Glutamatergic neuron (in vitro differentiated cells): ENCODE results near the gene PEPD. TPM values are rescaled to one million over a fixed set of nuclear protein-coding genes. Genes with fewer than 3 reads are reported as not detected.

Source experiments
- DNase-seq: peaks from one replicate; pipeline ENCODE4 v3.0.0; 2022
- H3K27ac Mint-ChIP-seq: one replicate; pipeline ENCODE4 v1.8.0; 2020; ENCODE audit warnings: mild to moderate bottlenecking, mixed read lengths, inconsistent platforms; ENCODE audit not compliant: unreplicated experiment
- H3K27me3 Mint-ChIP-seq: one replicate; pipeline ENCODE4 v1.8.0; 2020; ENCODE audit warnings: mild to moderate bottlenecking, moderate library complexity, mixed read lengths, inconsistent platforms; ENCODE audit not compliant: unreplicated experiment
- H3K36me3 Mint-ChIP-seq: one replicate; pipeline ENCODE4 v1.8.0; 2020; ENCODE audit warnings: mild to moderate bottlenecking, mixed read lengths, inconsistent platforms; ENCODE audit not compliant: unreplicated experiment
- H3K4me1 Mint-ChIP-seq: one replicate; pipeline ENCODE4 v1.8.0; 2020; ENCODE audit warnings: mild to moderate bottlenecking, low read depth, mixed read lengths, inconsistent platforms; ENCODE audit not compliant: unreplicated experiment
- H3K4me3 Mint-ChIP-seq: one replicate; pipeline ENCODE4 v1.8.0; 2020; ENCODE audit warnings: mild to moderate bottlenecking, mixed read lengths, inconsistent platforms; ENCODE audit not compliant: unreplicated experiment
- H3K9me3 Mint-ChIP-seq: one replicate; pipeline ENCODE4 v1.8.0; 2020; ENCODE audit warnings: mild to moderate bottlenecking, moderate library complexity, mixed read lengths, inconsistent platforms; ENCODE audit not compliant: unreplicated experiment
- total RNA-seq: library from RNA; stranded (reverse); fragmentation: NEBNext Ultra II Directional; extraction: Animal tissue kit (Norgen Biotek cat#: 25700); gene quantifications from one replicate; pipeline ENCODE4 v1.2.1, GENCODE V29; 2021; ENCODE audit not compliant: unreplicated experiment
- TF ChIP-seq, protein P1 (sequence below): fragments of 200-600 bp; sonication (generic); IDR thresholded peaks from one replicate; pipeline ENCODE4 v1.5.0; 2021; ENCODE audit not compliant: partially characterized antibody, unreplicated experiment

The PEPD gene
- total RNA-seq, 1 donor from 2014 or later: 93.3 TPM

DNA sequence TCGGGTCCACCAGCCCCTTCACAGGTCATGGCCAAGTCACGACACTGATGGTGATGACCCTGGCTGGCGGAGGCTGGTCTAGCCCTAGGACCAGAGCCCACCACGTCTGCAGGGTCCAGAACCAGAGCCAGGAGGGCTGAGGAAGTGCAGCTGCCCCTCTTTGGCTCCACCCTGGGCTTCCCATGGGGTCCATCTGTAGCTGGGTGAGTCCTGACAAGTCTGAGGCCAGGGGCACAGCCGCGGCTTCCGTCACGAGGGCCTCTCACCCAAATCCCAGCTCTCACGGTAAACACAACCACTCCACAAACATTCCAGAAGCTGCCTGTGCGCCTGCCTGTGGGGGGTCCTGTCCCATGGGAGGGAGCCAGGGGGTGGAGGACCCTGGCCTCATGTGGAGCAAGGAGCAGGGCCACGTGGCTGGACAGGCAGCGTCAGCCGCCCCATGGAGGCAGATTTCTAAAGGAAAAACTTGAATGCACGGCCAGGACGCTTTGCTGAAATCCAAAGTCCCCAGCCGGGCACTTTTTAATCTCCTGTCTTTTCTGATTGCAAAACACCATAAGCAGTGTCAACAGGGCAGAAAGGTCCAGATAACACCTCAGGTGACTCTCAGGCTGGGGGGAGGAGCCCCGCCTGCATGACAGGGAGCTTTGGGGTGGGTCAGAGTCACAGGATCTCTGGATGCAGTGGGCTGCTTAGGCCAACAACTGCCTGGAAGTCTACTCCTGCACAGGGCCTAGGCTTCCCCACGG lies 118.2 kb downstream of the PEPD start:
- Mint-ChIP-seq H3K4me1 (peaks cover 11% of the 10 kb centered on the region), H3K27me3 (peaks cover 3% of the 10 kb centered on the region), H3K36me3 (no peaks in the 10 kb centered on the region), H3K4me3 (no peak overlapping the region), H3K27ac (no peak overlapping the region), H3K9me3 (peaks cover 3% of the 10 kb centered on the region)
- peak; percentile 26 for DNase-seq
- TF ChIP-seq, protein P1, sequence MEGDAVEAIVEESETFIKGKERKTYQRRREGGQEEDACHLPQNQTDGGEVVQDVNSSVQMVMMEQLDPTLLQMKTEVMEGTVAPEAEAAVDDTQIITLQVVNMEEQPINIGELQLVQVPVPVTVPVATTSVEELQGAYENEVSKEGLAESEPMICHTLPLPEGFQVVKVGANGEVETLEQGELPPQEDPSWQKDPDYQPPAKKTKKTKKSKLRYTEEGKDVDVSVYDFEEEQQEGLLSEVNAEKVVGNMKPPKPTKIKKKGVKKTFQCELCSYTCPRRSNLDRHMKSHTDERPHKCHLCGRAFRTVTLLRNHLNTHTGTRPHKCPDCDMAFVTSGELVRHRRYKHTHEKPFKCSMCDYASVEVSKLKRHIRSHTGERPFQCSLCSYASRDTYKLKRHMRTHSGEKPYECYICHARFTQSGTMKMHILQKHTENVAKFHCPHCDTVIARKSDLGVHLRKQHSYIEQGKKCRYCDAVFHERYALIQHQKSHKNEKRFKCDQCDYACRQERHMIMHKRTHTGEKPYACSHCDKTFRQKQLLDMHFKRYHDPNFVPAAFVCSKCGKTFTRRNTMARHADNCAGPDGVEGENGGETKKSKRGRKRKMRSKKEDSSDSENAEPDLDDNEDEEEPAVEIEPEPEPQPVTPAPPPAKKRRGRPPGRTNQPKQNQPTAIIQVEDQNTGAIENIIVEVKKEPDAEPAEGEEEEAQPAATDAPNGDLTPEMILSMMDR: no peak

DNA sequence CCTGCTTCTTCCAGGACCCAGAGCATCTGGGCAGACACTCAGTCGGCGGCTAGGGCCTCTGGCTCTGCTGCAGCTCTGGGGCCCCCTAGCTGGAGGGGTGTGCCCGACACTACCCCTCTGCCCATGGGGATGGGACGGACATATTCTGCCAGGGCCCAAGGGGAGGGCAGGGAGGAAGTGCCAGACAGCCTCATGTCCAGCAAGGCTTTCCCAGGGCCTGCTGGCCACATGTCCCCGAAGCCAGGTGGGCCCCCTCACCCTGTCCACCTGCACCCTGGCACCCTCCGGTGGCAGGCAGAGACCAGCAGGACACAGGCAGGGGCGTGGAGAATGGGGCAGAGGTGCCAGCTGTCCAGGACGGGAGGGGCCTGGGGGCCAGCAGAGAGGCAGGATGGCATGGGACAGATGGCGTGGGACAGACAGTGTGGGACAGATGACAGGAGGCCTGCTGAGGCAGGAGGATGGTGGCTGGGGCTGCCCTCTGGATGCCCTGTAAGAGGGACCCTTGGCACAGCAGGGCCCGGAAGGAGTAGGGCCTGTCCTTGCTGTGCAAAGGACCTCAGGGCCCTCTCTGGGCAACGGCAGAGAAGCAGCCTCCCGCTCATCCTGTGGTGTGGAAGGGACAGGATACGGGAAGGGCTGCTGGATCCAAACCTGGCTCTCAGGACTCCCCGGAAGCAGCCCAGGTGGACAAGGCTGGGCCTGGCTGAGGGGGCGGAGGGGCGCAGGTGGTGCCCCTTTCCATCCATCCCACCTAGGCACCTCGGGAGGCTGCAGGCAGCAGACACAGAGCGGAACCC lies 119.0 kb downstream of the PEPD start:
- DNase-seq: peak; percentile 38
- peaks cover 3% of the 10 kb centered on the region for H3K27me3 Mint-ChIP-seq
- H3K27ac Mint-ChIP-seq: no peak overlapping the region
- peaks cover 11% of the 10 kb centered on the region for H3K4me1 Mint-ChIP-seq
- H3K4me3 Mint-ChIP-seq: no peak overlapping the region
- H3K36me3 Mint-ChIP-seq: no peaks in the 10 kb centered on the region
- TF ChIP-seq, protein P1: no peak
- peaks cover 4% of the 10 kb centered on the region for H3K9me3 Mint-ChIP-seq

DNA sequence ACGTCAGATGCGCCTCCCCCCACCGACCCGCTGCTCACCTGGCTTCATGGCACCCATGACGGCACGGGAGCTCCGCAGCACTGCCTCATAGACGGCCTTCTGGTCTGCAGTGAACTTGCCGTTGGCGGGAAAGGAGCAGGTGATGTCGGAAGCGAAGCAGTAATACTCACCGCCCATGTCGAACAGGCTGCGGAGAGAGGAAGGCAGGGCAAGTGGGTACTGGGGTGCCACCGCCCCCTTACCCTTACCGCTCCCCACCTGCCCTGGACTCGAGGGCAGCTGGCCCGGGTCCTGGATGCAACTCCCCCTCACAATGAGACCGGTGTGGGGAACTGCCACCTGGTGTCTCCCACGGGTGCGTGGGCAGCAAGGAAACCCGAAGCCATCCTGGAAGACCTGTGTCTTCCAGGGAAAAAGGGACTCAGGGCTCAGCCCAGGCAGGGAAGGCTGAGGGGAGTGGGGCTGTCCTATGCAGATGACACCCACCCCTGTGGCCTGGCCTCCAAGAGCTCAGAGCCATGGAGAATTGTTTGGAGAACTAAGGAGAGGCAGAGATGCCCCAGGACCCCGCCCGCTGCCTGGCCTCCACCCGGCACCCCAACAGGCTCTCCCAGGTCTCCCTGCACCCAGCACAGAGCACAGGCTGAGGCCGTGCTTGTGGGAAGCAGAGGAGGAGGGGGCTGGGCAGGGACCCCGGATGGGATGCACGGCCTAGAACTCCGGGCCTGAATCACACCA lies 119.7 kb downstream of the PEPD start:
- DNase-seq: peak; percentile 18
- Mint-ChIP-seq H3K27me3 (peaks cover 3% of the 10 kb centered on the region), H3K27ac (peak overlapping the region; percentile 62), H3K4me1 (peaks cover 11% of the 10 kb centered on the region), H3K9me3 (peaks cover 4% of the 10 kb centered on the region), H3K36me3 (no peaks in the 10 kb centered on the region), H3K4me3 (no peak overlapping the region)
- TF ChIP-seq, protein P1: no peak

DNA sequence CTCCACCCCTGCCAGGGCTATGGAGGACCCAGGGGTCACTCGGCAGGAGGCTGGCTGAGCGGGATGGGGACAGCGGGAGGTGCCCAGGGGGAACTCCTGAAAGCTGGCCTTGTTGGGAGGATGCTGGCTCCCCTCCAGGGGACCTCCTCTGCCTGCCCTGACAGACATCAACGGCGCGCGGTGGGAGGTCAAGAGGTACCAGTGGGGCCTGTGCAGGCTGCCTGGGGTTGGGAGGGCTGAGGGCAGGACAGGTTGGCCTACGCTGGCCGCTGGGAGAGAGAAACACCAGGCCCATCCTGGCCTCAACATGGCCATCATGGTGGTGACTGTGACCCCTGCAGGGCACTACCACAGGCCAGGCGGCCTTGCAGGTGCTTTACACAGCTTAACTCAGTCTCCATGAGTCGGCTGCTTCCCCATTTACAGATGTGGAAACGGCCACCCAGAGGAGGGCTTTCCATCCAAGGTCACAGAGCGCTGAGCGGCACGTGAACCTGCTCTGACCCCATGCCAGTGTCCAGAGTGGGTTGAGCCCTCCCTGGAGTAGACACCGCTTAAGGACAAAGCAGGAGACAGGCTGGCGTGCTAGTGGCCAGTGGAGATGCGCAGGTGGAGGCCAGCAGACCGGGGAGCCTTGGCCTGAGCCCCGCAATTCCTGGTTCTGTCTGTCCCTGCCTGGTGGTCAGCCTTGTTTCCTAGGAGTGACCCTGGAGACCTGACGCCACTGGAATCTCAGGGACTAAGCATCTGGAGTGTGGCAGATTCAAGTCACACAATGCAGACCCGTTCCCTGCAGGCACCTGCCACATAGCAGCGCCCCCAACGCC lies 120.5 kb downstream of the PEPD start:
- TF ChIP-seq, protein P1: no peak
- peaks cover 5% of the 10 kb centered on the region for H3K9me3 Mint-ChIP-seq
- no peaks in the 10 kb centered on the region for H3K36me3 Mint-ChIP-seq
- H3K27ac Mint-ChIP-seq: peak overlapping the region; percentile 62
- DNase-seq: peak; percentile 12
- H3K4me1 Mint-ChIP-seq: peaks cover 8% of the 10 kb centered on the region
- no peak overlapping the region for H3K4me3 Mint-ChIP-seq
- peaks cover 2% of the 10 kb centered on the region for H3K27me3 Mint-ChIP-seq
